DOHH2 (cell line): ENCODE data around the gene PPP1R15B.

ENCODE experiments used
- H3F3A ChIP-seq: fragments of 200-600 bp; sonication (generic), shearing (Covaris generic); 2 replicates; pipeline ENCODE4 v1.6.0; 2016; ENCODE audit warnings: antibody characterized with exemption, mild to moderate bottlenecking; ENCODE audit not compliant: control insufficient read depth, insufficient read depth
- H3K27ac ChIP-seq: fragments of 200-600 bp; sonication (generic); 2 replicates; pipeline ENCODE4 v1.5.1; 2014; ENCODE audit warnings: low read depth, mild to moderate bottlenecking, low read length, moderate library complexity
- H3K27me3 ChIP-seq: fragments of 200-600 bp; sonication (generic); 2 replicates; pipeline ENCODE4 v1.6.1; 2014; ENCODE audit warnings: mild to moderate bottlenecking, low read length, mixed read lengths; ENCODE audit not compliant: control insufficient read depth
- H3K36me3 ChIP-seq: fragments of 200-600 bp; sonication (generic); 2 replicates; pipeline ENCODE4 v1.6.1; 2014; ENCODE audit warnings: mild to moderate bottlenecking, low read length, moderate library complexity, mixed read lengths; ENCODE audit not compliant: control insufficient read depth
- H3K4me1 ChIP-seq: fragments of 200-600 bp; sonication (generic); 2 replicates; pipeline ENCODE4 v1.6.1; 2014; ENCODE audit warnings: mild to moderate bottlenecking, low read length, mixed read lengths; ENCODE audit not compliant: control insufficient read depth
- H3K4me2 ChIP-seq: fragments of 200-600 bp; sonication (generic); 2 replicates; pipeline ENCODE4 v1.6.0; 2014; ENCODE audit warnings: mild to moderate bottlenecking, low read length, moderate library complexity
- H3K4me3 ChIP-seq: fragments of 200-600 bp; sonication (generic); 2 replicates; pipeline ENCODE4 v1.5.1; 2014; ENCODE audit warnings: mild to moderate bottlenecking, low read length, mixed read lengths
- H3K79me2 ChIP-seq: fragments of 200-600 bp; sonication (generic); 2 replicates; pipeline ENCODE4 v1.6.1; 2014; ENCODE audit warnings: mild to moderate bottlenecking, low read length, mixed read lengths; ENCODE audit not compliant: control insufficient read depth
- H3K9me2 ChIP-seq: fragments of 200-600 bp; sonication (generic); replicated peaks from 2 replicates; pipeline ENCODE4 v1.6.1; 2014; ENCODE audit warnings: mild to moderate bottlenecking, low read length, mixed read lengths; ENCODE audit not compliant: control insufficient read depth
- H3K9me3 ChIP-seq: fragments of 200-600 bp; sonication (generic); 2 replicates; pipeline ENCODE4 v1.6.1; 2014; ENCODE audit warnings: antibody characterized with exemption, low read length, mixed read lengths; ENCODE audit not compliant: control insufficient read depth, insufficient read depth
- H4K20me1 ChIP-seq: fragments of 200-600 bp; sonication (generic); 2 replicates; pipeline ENCODE4 v1.6.0; 2014; ENCODE audit warnings: low read depth, mild to moderate bottlenecking, antibody characterized with exemption, low read length, moderate library complexity; ENCODE audit not compliant: control insufficient read depth, insufficient read depth
- CTCF ChIP-seq: fragments of 200-600 bp; sonication (generic); IDR thresholded peaks from one replicate; pipeline ENCODE4 v1.5.1; 2014; ENCODE audit warnings: antibody characterized with exemption, mild to moderate bottlenecking, low read depth, low read length; ENCODE audit not compliant: poor library complexity, severe bottlenecking
- EZH2phosphoT487 ChIP-seq: fragments of 200-600 bp; sonication (generic); IDR thresholded peaks from 2 replicates; pipeline ENCODE4 v1.6.1; 2017; ENCODE audit warnings: borderline replicate concordance, mild to moderate bottlenecking, antibody characterized with exemption, low read length, moderate library complexity, mixed read lengths

PPP1R15B gene

DNA sequence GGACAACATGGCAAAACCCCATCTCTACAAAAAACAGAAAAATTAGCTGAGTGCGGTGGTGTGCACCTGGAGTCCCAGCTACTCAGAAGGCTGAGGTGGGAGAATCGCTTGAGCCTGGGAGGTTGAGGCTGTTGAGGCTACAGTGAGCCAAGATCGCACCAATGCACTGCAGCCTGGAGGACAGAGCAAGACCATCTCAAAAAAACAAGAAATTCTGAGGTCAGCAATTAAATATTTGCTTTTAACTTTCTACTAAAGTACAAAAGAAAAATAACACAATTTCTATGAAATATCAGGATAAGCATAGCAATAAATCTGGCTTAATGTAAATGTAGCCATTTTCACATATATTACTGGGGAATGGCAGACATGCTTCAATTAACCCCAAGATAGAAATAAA lies 9.9 kb downstream of the PPP1R15B start:
- Histone ChIP-seq H3F3A (peaks cover 47% of the 10 kb centered on the region), H3K4me3 (no peak overlapping the region), H3K79me2 (peaks cover 53% of the 10 kb centered on the region), H3K9me3 (no peaks in the 10 kb centered on the region), H4K20me1 (peaks cover 22% of the 10 kb centered on the region), H3K4me1 (peaks cover 15% of the 10 kb centered on the region), H3K27me3 (no peaks in the 10 kb centered on the region), H3K36me3 (peaks cover 93% of the 10 kb centered on the region), H3K27ac (no peak overlapping the region), H3K9me2 (no peaks in the 10 kb centered on the region), H3K4me2 (no peak overlapping the region)
- TF ChIP-seq CTCF, result no peak
- no peak for TF ChIP-seq EZH2phosphoT487

DNA sequence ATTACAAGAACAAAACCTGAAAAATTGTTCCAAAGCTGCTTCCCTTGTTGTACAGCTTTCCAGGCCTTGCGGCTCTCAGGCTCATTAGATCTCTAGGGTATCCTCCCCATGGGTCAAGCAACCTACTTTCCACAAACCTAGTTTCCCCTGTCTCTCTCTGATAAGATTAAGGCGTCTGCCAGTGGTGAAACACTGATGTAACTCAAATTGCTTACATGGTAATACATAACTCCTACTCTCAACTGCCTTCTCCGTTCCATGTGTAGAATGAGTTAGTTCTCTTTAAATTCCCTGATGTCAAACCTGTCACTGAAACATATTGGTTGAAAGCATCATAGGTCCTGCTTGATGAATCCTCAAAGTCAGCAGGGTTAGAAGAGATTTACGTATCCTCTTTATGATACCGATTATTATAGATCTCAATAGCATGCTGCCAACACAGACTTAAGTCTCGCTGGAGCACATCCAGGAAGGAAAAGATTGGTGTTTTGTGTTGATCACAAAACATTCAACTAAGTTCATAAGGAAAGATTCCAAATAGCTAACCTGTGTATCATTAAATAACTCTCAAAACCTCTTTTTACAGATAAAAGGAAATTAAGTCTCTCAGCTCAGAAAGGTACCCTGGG lies 10.6 kb downstream of the PPP1R15B start:
- no peaks in the 10 kb centered on the region for H3K9me2 ChIP-seq
- H3K79me2 ChIP-seq, result peaks cover 46% of the 10 kb centered on the region
- H3K4me2 ChIP-seq, result no peak overlapping the region
- H3F3A ChIP-seq, result peaks cover 47% of the 10 kb centered on the region
- H3K4me1 ChIP-seq, result peaks cover 8% of the 10 kb centered on the region
- peaks cover 86% of the 10 kb centered on the region for H3K36me3 ChIP-seq
- H3K27me3 ChIP-seq, result no peaks in the 10 kb centered on the region
- H3K27ac ChIP-seq, result no peak overlapping the region
- no peak for TF ChIP-seq EZH2phosphoT487
- no peak for TF ChIP-seq CTCF
- H4K20me1 ChIP-seq, result peaks cover 16% of the 10 kb centered on the region
- no peaks in the 10 kb centered on the region for H3K9me3 ChIP-seq
- H3K4me3 ChIP-seq, result no peak overlapping the region

DNA sequence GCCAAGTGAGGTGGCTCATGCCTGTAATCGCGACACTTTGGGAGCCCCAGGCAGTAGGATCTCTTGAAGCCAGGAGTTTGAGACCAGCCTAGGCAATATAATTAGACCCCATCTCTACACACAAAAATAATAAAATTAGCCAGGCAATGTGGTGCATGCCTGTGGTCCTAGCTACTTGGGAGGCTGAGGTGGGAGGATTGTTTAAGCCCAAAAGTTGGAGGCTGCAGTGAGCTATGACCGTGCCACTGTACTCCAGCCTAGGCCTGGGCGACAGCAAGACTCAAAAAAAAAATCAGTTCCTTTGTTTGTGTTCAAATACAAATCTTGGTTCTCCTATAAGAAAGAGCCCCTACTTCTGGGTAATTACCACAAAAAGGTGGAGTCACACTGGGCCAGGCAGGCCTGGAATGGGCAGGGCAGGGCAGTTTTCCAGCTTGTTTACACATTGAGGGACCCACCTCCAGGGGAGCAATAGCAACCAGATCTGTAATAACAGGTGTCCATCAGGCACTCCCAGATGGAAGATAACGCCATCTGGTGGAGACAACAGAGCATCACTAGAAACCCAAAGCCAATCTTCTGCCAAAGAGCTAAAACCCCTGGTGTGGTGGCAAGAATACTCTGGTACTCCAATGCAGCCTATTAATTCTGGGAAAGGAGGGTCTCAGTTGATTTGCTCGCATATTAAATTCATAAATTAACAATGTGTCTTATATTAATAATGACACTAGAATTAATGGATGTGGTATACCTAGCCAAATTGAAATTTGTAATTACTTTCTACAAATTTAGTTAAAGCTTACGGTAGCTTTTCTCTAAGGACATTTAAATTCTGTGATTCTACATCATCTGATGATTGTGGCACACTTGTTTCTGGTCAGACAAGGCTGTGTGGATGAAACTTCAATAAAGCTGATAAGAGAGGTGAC lies 13.2 kb downstream of the PPP1R15B start:
- Histone ChIP-seq H3K27me3 (no peaks in the 10 kb centered on the region), H3K27ac (no peak overlapping the region), H3F3A (peaks cover 39% of the 10 kb centered on the region), H3K9me2 (no peaks in the 10 kb centered on the region), H3K9me3 (no peaks in the 10 kb centered on the region), H3K4me2 (no peak overlapping the region), H3K4me3 (no peak overlapping the region), H4K20me1 (no peaks in the 10 kb centered on the region), H3K4me1 (no peaks in the 10 kb centered on the region), H3K79me2 (peaks cover 21% of the 10 kb centered on the region), H3K36me3 (peaks cover 61% of the 10 kb centered on the region)
- TF ChIP-seq CTCF (peak; percentile 88), EZH2phosphoT487 (no peak)
